Activated T-helper 9 cell treated with anti-CD3 and anti-CD28 coated beads, Interleukin-2, amount 50 U/mL, for 16 hours (primary cell): ENCODE measurements around the gene HINT3.
A peak's percentile ranks its signal among the peaks of the same experiment; 100 is the strongest.
"Not testable (repeated sequence)": the region's sequence is repeated elsewhere in the genome, so short reads cannot be mapped to it uniquely, and the experiment has no call there.

Experiments used
- DNase-seq: peaks from one replicate; pipeline ENCODE4 v3.0.0-alpha.2; 2020; ENCODE audit warnings: low read depth

HINT3 gene

GRCh38 chr6:125962900-125963497, 6.4 kb downstream of the HINT3 start:
- no peak for DNase-seq

GRCh38 chr6:125963817-125964216, 7.2 kb downstream of the HINT3 start:
- DNase-seq = no peak

GRCh38 chr6:125966569-125966968, 10.0 kb downstream of the HINT3 start:
- no peak for DNase-seq

- DNase-seq = no peak
These were observed 11.9 kb downstream of the HINT3 start for GRCh38 chr6:125968493-125968892.

- no peak for DNase-seq
These were observed 14.2 kb downstream of the HINT3 start for GRCh38 chr6:125970760-125971159.

- DNase-seq = not testable (repeated sequence)
These were observed 15.9 kb downstream of the HINT3 start for GRCh38 chr6:125972478-125972877.

- DNase-seq = no peak
These were observed 17.8 kb downstream of the HINT3 start for GRCh38 chr6:125974214-125974866.

- no peak for DNase-seq
These were observed 22.5 kb downstream of the HINT3 start for GRCh38 chr6:125979101-125979500.

- DNase-seq = no peak
These were observed 25.1 kb downstream of the HINT3 start for GRCh38 chr6:125981571-125982185.

GRCh38 chr6:125983246-125983945, 26.8 kb downstream of the HINT3 start:
- no peak for DNase-seq

GRCh38 chr6:125984311-125984710, 27.7 kb downstream of the HINT3 start:
- DNase-seq = no peak

- DNase-seq = no peak
These were observed 29.0 kb downstream of the HINT3 start for GRCh38 chr6:125985522-125985921.

GRCh38 chr6:125985979-125986300, 29.4 kb downstream of the HINT3 start:
- DNase-seq = no peak

- DNase-seq = peak; percentile 78
These were observed 29.9 kb downstream of the HINT3 start, which contains the start of gene TRMT11 for GRCh38 chr6:125986301-125987025. TSS of gene TRMT11 (plus strand) at chr6:125986540. CDS start at chr6:125986551, 11 bp downstream.

- DNase-seq = no peak
These were observed 30.6 kb downstream of the HINT3 start for GRCh38 chr6:125987026-125987617.

GRCh38 chr6:125988280-125988679, 31.7 kb downstream of the HINT3 start:
- DNase-seq = no peak

GRCh38 chr6:125989631-125990030, 33.1 kb downstream of the HINT3 start:
- no peak for DNase-seq

- DNase-seq = no peak
These were observed 35.1 kb downstream of the HINT3 start for GRCh38 chr6:125991653-125992052.

GRCh38 chr6:125994670-125995488, 38.3 kb downstream of the HINT3 start:
- DNase-seq = no peak

- peak; percentile 41 for DNase-seq
These were observed 39.5 kb downstream of the HINT3 start for GRCh38 chr6:125995972-125996580.
